ENCODE measurements around the gene STX17.

GRCh38 chr9:99925541-99925940 is 19.1 kb downstream of the STX17 start:
- no peak for TF ChIP-seq CTCF (IDR thresholded peaks at IDR 0.05)
- TF ChIP-seq SIN3A (IDR thresholded peaks at IDR 0.05; ENCODE audit: borderline replicate concordance, insufficient read depth, low read depth, low read length): no peak
- TF ChIP-seq REST (IDR thresholded peaks at IDR 0.05; ENCODE audit: insufficient read depth in 1 of 2, low read depth in 2 of 2, low read length in 1 of 2): no peak
